Peyer's patch (tissue), 4 donors: Measurements from ENCODE around the gene MGMT.

Experiments
- POLR2A ChIP-seq, 2 donors: fragments of 450-650 bp; IDR thresholded peaks; one replicate each; pipeline ENCODE4 v1.5.1; 2017; ENCODE audit warnings: antibody characterized with exemption in 2 of 2, mild to moderate bottlenecking in 2 of 2, moderate library complexity in 2 of 2
- TF ChIP-seq, protein P1 (sequence below), 6 experiments: fragments of 450-650 bp in 4 of 6; fragments of 200-600 bp in 2 of 6; sonication (generic) in 1 of 6; IDR thresholded peaks; one replicate each; pipeline ENCODE4 v1.5.1; 2017 to 2019; ENCODE audit warnings: antibody characterized with exemption in 6 of 6, mild to moderate bottlenecking in 3 of 6, moderate library complexity in 1 of 6

DNA sequence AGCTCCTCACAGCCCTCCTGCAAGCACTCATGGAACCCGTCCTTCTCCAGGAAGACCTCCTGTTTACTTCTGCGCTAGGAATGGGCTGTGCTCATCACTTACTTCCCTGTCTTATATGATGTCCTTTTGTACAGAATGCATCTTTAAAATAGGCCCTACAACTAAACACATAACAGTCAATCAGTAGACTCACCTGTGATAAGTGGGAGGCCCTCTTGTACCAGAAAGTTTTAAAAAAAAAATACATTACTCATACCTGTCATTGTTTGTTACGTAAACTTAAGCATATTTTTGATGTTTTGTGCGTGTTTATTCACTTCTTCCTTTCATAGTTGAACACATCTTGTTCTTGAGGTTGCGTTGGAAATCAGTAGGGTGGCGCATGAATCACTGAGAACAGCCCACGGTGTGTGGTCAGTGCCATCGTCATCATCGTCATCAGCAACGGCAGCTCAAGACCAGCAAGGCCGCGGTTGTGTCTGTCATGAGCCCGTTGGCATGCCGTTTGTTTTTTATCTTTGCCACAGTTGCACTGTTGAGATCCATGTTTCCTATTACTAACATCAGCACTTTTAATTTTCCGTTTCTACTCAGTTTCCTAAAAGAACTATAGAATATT, 232.8 kb downstream of the MGMT start:
- no peak for TF ChIP-seq POLR2A (IDR thresholded peaks at IDR 0.05)
- TF ChIP-seq, protein P1, sequence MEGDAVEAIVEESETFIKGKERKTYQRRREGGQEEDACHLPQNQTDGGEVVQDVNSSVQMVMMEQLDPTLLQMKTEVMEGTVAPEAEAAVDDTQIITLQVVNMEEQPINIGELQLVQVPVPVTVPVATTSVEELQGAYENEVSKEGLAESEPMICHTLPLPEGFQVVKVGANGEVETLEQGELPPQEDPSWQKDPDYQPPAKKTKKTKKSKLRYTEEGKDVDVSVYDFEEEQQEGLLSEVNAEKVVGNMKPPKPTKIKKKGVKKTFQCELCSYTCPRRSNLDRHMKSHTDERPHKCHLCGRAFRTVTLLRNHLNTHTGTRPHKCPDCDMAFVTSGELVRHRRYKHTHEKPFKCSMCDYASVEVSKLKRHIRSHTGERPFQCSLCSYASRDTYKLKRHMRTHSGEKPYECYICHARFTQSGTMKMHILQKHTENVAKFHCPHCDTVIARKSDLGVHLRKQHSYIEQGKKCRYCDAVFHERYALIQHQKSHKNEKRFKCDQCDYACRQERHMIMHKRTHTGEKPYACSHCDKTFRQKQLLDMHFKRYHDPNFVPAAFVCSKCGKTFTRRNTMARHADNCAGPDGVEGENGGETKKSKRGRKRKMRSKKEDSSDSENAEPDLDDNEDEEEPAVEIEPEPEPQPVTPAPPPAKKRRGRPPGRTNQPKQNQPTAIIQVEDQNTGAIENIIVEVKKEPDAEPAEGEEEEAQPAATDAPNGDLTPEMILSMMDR (IDR thresholded peaks at IDR 0.05): no peak
